Neural crest cell (in vitro differentiated cells): ENCODE measurements around the gene MDK. TPM values are rescaled to one million over a fixed set of nuclear protein-coding genes. Genes with fewer than 3 reads are reported as not detected.

Experiments used
- DNase-seq: peaks from one replicate; pipeline ENCODE4 v3.0.0; 2021; ENCODE audit warnings: low read depth, mixed read lengths, low spot score
- H3K27ac Mint-ChIP-seq: one replicate; pipeline ENCODE4 v1.8.0; 2021; ENCODE audit warnings: mild to moderate bottlenecking, mixed read lengths; ENCODE audit not compliant: unreplicated experiment
- H3K27me3 Mint-ChIP-seq: 2 replicates; pipeline ENCODE4 v1.8.0; 2021; ENCODE audit warnings: low read depth, mild to moderate bottlenecking, mixed read lengths
- H3K36me3 Mint-ChIP-seq: 2 replicates; pipeline ENCODE4 v1.8.0; 2021; ENCODE audit warnings: low read depth, mild to moderate bottlenecking, mixed read lengths
- H3K4me1 Mint-ChIP-seq: 2 replicates; pipeline ENCODE4 v1.8.0; 2021; ENCODE audit warnings: mixed read lengths
- H3K4me3 Mint-ChIP-seq: one replicate; pipeline ENCODE4 v1.8.0; 2021; ENCODE audit warnings: mild to moderate bottlenecking, mixed read lengths
- H3K9me3 Mint-ChIP-seq: 2 replicates; pipeline ENCODE4 v1.8.0; 2021; ENCODE audit warnings: mixed read lengths
- total RNA-seq: library from RNA; stranded (reverse); gene quantifications from 2 replicates; pipeline ENCODE4 v1.2.1, GENCODE V29; 2021
- TF ChIP-seq, protein P1 (sequence below): fragments of 200-600 bp; sonication (generic); conservative IDR thresholded peaks from 2 replicates; pipeline ENCODE4 v1.5.0; 2021; ENCODE audit warnings: antibody characterized with exemption, mild to moderate bottlenecking

Gene MDK
- total RNA-seq, 1 donor from 2014 or later = 781 TPM

DNA sequence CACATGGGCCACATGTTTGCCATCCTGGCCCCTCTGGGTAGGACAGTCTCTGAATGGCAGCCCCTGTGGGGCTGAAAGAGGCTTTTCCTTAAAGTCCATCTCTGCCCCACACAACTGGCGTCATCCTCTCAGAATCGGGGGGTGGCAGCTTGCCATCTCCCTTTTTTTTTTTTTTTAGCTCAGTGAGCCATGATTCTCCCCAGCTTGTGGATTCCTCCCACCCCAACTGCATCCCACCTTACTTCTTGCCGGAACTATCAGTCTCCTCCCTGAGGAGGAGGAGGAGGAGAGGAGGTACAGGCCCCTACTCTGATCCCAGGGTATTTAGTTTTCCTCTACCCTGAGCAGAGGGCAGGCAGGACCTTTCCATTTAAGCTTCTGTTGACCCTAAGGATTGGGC lies 30.8 kb upstream of the MDK start:
- Mint-ChIP-seq H3K36me3 (no peaks in the 10 kb centered on the region), H3K27ac (no peak overlapping the region), H3K4me1 (peaks cover 37% of the 10 kb centered on the region), H3K27me3 (peaks cover 7% of the 10 kb centered on the region), H3K9me3 (no peaks in the 10 kb centered on the region), H3K4me3 (peak overlapping the region; percentile 62)
- no peak for DNase-seq
- TF ChIP-seq, protein P1, sequence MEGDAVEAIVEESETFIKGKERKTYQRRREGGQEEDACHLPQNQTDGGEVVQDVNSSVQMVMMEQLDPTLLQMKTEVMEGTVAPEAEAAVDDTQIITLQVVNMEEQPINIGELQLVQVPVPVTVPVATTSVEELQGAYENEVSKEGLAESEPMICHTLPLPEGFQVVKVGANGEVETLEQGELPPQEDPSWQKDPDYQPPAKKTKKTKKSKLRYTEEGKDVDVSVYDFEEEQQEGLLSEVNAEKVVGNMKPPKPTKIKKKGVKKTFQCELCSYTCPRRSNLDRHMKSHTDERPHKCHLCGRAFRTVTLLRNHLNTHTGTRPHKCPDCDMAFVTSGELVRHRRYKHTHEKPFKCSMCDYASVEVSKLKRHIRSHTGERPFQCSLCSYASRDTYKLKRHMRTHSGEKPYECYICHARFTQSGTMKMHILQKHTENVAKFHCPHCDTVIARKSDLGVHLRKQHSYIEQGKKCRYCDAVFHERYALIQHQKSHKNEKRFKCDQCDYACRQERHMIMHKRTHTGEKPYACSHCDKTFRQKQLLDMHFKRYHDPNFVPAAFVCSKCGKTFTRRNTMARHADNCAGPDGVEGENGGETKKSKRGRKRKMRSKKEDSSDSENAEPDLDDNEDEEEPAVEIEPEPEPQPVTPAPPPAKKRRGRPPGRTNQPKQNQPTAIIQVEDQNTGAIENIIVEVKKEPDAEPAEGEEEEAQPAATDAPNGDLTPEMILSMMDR = no peak

DNA sequence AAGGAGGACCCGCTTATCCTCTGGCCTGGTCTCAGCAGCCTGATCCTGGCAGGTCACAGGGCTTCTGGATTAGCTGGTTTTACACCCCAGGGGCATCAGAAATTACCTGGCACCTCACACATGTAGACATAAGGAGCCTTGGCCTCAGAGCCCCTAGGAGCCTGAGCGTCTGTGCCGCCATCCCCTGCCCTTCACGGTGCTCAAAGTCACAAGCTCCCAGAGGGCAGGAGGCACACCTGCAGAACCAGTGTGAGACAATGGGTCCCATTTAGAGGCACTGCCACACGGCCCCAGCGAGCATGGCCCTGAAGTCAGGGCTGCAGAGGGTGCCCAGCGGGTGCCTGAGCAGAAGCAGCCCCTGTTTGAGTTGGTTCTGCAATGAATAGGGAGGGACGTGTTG lies 30.3 kb upstream of the MDK start:
- DNase-seq = no peak
- H3K9me3 Mint-ChIP-seq = no peaks in the 10 kb centered on the region
- H3K27ac Mint-ChIP-seq = no peak overlapping the region
- peaks cover 37% of the 10 kb centered on the region for H3K4me1 Mint-ChIP-seq
- H3K27me3 Mint-ChIP-seq = peaks cover 7% of the 10 kb centered on the region
- H3K36me3 Mint-ChIP-seq = no peaks in the 10 kb centered on the region
- TF ChIP-seq, protein P1 = no peak
- H3K4me3 Mint-ChIP-seq = peak overlapping the region; percentile 62

DNA sequence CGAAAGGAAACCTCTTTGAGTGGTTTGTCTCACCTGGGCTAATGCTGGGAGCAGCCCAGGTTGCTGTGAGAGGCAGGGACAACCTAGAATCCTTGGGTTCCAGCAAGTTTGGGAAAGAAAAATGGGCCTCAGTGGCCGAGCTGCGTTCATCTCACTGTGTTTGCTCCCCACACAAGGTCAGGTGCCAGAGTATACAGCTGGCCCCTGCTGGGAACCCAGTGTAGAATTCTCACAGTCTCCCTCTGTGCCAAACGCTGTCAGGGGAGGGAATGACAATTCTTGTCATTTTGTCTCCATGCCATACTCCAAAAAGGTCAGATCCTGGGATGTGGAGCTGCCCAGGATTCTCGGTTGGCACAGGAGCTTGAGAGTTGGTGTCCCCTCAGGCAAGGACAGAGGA lies 29.9 kb upstream of the MDK start:
- Mint-ChIP-seq H3K4me3 (no peak overlapping the region), H3K9me3 (no peaks in the 10 kb centered on the region), H3K27me3 (peaks cover 4% of the 10 kb centered on the region), H3K36me3 (no peaks in the 10 kb centered on the region), H3K4me1 (peaks cover 35% of the 10 kb centered on the region), H3K27ac (no peak overlapping the region)
- TF ChIP-seq, protein P1 = no peak
- DNase-seq = no peak

DNA sequence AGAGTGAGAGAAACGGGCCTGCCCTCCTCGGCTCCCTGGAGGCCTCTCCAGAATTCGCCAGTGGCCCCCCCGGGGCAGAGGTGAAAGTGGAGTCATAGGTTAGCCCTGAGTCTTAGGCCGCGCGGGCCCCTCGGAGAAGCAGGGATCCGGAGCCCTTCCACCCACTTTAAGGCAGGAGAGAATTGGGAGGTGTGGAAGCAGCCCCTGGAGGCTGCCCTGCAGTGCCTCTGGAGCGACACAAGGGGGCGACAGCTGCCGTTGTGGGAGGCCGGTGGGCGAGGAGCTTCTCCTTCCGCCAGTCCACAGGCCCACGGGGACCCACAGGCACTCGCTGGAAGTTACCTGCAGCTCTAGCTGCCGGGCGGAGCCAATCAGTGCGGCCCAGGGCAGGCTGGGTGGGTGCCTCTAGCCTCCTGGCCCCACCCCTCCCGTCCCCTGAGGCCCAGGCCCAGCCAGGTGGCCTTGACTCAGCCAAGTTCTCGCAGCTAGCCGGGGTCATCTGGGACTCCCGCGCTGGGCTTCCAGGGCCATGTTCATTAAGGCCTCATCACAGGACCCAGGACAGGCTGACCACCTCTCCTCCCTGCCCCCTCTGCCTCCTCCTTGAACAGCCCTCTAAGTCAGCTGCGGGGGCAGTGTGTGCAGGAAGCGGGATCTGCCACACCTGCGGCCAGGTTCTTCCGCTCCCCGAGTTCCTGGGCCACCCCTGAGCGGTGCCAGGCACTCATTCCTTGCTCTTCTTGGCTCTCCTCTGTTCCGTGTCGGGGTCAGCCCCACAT lies 29.2 kb upstream of the MDK start:
- H3K4me3 Mint-ChIP-seq = no peak overlapping the region

DNA sequence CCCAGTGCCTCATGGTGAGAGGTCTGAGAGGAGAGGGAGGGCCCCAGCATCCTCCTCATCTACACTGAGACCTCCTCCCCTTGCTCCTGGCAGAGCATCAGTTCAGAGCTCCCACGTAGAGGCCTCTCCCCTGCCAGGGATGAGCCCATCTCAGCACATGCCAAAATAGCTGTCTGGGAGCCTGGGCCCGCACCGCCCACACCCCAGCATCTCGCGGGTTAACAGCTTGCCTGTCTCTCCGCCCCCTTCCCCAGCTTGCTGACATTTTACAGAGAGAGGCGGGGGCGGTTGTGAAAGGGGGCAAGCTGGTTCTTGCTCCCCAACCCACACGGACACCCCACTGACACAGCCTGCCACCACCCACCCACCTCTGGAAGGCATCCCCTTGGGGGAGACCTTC lies 27.8 kb upstream of the MDK start:
- Mint-ChIP-seq H3K4me1 (peaks cover 28% of the 10 kb centered on the region), H3K27me3 (no peaks in the 10 kb centered on the region), H3K36me3 (no peaks in the 10 kb centered on the region), H3K4me3 (no peak overlapping the region), H3K9me3 (no peaks in the 10 kb centered on the region), H3K27ac (no peak overlapping the region)
- TF ChIP-seq, protein P1 = no peak
- DNase-seq = no peak

More for the DNA sequence above, 29.2 kb upstream of the MDK start:
- DNase-seq = peak; percentile 72
- no peaks in the 10 kb centered on the region for H3K9me3 Mint-ChIP-seq
- peaks cover 36% of the 10 kb centered on the region for H3K4me1 Mint-ChIP-seq
- TF ChIP-seq, protein P1 = peak; percentile 83
- H3K27ac Mint-ChIP-seq = no peak overlapping the region
- H3K27me3 Mint-ChIP-seq = no peaks in the 10 kb centered on the region
- no peaks in the 10 kb centered on the region for H3K36me3 Mint-ChIP-seq
